CD8-positive, alpha-beta memory T cell (primary cell): ENCODE results near the gene SYT2. TPM values are rescaled to one million over a fixed set of nuclear protein-coding genes. Genes with fewer than 3 reads are reported as not detected.
A peak's percentile ranks its signal among the peaks of the same experiment; 100 is the strongest.
"Not testable (repeated sequence)": the region's sequence is repeated elsewhere in the genome, so short reads cannot be mapped to it uniquely, and the experiment has no call there.

Experiments
- CTCF ChIA-PET: fragments of 350-600 bp; sonication (Branson Sonifier 250); formaldehyde crosslinking; loops from one replicate; lab custom pipeline; 2021; ENCODE audit warnings: antibody characterized with exemption; lab: Charles Lee
- POLR2A ChIA-PET: fragments of 350-600 bp; sonication (Branson Sonifier 250); formaldehyde crosslinking; loops from one replicate; lab custom pipeline; 2021; ENCODE audit warnings: antibody characterized with exemption; lab: Charles Lee
- DNase-seq, 5 donors: peaks; one replicate each; pipeline versions ENCODE4 v3.0.0 to v3.0.0-alpha.2; 2020 to 2022; ENCODE audit warnings: mixed read lengths in 1 of 5
- H3K27ac ChIP-seq: one replicate; pipeline ENCODE4 v1.7.0; 2013; ENCODE audit warnings: low read depth, mild to moderate bottlenecking, low read length, moderate library complexity
- H3K27me3 ChIP-seq: 2 replicates; pipeline ENCODE4 v1.7.0; 2013; ENCODE audit warnings: low read length, mild to moderate bottlenecking; ENCODE audit not compliant: insufficient read depth, poor library complexity, severe bottlenecking
- H3K36me3 ChIP-seq: 2 replicates; pipeline ENCODE4 v1.7.0; 2013; ENCODE audit warnings: mild to moderate bottlenecking, low read length, moderate library complexity; ENCODE audit not compliant: insufficient read depth
- H3K4me1 ChIP-seq: 2 replicates; pipeline ENCODE4 v1.7.0; 2013; ENCODE audit warnings: mild to moderate bottlenecking, low read length, moderate library complexity; ENCODE audit not compliant: insufficient read depth
- H3K4me3 ChIP-seq: 2 replicates; pipeline ENCODE4 v1.7.0; 2013; ENCODE audit warnings: mild to moderate bottlenecking, low read length
- H3K9me3 ChIP-seq: 2 replicates; pipeline ENCODE4 v1.7.0; 2013; ENCODE audit warnings: mild to moderate bottlenecking, low read length
- H3K27ac Mint-ChIP-seq, 8 donors: one replicate each; pipeline ENCODE4 v1.8.0; 2020 to 2021; ENCODE audit warnings: mixed read lengths in 8 of 8, mild to moderate bottlenecking in 6 of 8, inconsistent platforms in 3 of 8, moderate library complexity in 3 of 8
- H3K27me3 Mint-ChIP-seq, 2 donors: one replicate each; pipeline ENCODE4 v1.8.0; 2020 to 2021; ENCODE audit warnings: mixed read lengths in 2 of 2, mild to moderate bottlenecking in 1 of 2, moderate library complexity in 1 of 2
- H3K36me3 Mint-ChIP-seq, 3 donors: one replicate each; pipeline ENCODE4 v1.8.0; 2020 to 2021; ENCODE audit warnings: mixed read lengths in 3 of 3, inconsistent platforms in 1 of 3, mild to moderate bottlenecking in 1 of 3
- H3K4me1 Mint-ChIP-seq, 3 donors: one replicate each; pipeline ENCODE4 v1.8.0; 2020 to 2021; ENCODE audit warnings: mixed read lengths in 3 of 3, inconsistent platforms in 1 of 3, mild to moderate bottlenecking in 1 of 3
- H3K4me3 Mint-ChIP-seq, 7 donors: one replicate each; pipeline ENCODE4 v1.8.0; 2020 to 2021; ENCODE audit warnings: mixed read lengths in 7 of 7, mild to moderate bottlenecking in 6 of 7, moderate library complexity in 4 of 7, inconsistent platforms in 2 of 7
- H3K9me3 Mint-ChIP-seq, 5 donors: one replicate each; pipeline ENCODE4 v1.8.0; 2020 to 2022; ENCODE audit warnings: mixed read lengths in 5 of 5, mild to moderate bottlenecking in 3 of 5, moderate library complexity in 2 of 5, inconsistent platforms in 1 of 5
- polyA plus RNA-seq: library from polyadenylated mRNA; unstranded; fragments of 300-500 nt; fragmentation: Illumina TruSeq; gene quantifications from one replicate; pipeline ENCODE4 v1.2.3, GENCODE V29; 2021
- total RNA-seq, 2 experiments: library from RNA; stranded (reverse); gene quantifications; one replicate each; pipeline ENCODE4 v1.2.3, GENCODE V29; 2021

The SYT2 gene
- total and polyA plus RNA-seq, 3 experiments from 2014 or later, result not detected

DNA sequence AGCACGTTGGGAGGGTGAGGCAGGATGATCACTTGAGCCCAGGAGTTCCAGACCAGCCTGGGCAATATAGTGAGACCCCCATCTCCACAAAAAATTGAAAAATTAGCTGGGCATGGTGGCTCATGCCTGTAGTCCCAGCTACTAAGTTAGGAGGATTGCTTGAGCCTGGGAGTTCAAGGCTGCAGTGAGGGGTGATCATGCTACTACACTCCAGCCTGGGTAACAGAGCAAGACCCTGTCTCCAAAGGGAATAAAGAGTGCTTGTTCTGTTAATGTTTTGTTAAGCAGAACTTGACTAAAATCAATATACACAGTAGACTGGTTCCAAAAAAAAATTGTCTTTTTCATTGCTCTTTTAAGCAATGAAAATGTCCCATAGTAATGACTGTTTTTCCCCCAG is 146.4 kb downstream of the SYT2 start:
- H3K4me1 Mint-ChIP-seq, result peaks cover 5 to 14% (median 9%) of the 10 kb centered on the region in 3 donors
- Histone ChIP-seq H3K27ac (no peak overlapping the region), H3K4me3 (no peak overlapping the region), H3K4me1 (no peaks in the 10 kb centered on the region), H3K27me3 (no peaks in the 10 kb centered on the region), H3K36me3 (no peaks in the 10 kb centered on the region), H3K9me3 (no peaks in the 10 kb centered on the region)
- H3K36me3 Mint-ChIP-seq, result peaks cover 4 to 50% (median 24%) of the 10 kb centered on the region in 3 donors
- H3K27me3 Mint-ChIP-seq, result no peaks in the 10 kb centered on the region
- ChIA-PET CTCF (no interaction called here), POLR2A (no interaction called here)
- no peaks in the 10 kb centered on the region for H3K9me3 Mint-ChIP-seq
- H3K27ac Mint-ChIP-seq, result no peak overlapping the region
- no peak overlapping the region for H3K4me3 Mint-ChIP-seq
- no peak for DNase-seq

DNA sequence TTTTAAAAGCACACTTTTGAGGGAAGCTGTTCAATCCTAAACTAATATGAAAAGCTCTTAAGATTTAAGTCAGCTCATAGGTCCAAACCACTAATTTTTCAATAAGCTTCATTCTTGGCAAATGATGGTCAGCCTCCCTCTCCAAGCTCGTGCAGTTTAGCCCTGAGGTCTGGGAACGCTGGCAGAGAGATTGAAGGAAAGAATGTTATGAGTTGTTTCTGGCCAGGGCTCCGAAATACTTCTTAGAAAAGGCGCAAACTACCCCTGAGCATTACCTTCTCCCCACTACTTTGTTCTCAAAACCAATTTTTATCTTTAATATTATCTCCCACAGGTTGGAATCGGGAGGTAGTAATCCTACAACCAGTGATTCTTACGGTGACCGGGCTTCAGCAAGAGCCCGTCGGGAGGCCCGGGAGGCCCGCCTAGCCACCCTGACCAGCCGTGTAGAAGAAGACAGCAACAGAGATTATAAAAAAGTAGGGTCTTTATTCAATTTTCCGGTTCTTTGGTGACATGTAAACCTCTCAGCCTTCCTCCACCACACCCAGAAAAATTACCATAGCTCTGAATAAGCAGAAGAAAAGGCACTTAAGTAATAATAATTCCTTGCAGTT is 147.7 kb downstream of the SYT2 start:
- H3K36me3 Mint-ChIP-seq, result peaks cover 4 to 38% (median 14%) of the 10 kb centered on the region in 3 donors
- no peaks in the 10 kb centered on the region for H3K27me3 Mint-ChIP-seq
- POLR2A ChIA-PET, result no interaction called here
- no peaks in the 10 kb centered on the region for H3K36me3 ChIP-seq
- DNase-seq, result no peak
- H3K4me3 ChIP-seq, result no peak overlapping the region
- CTCF ChIA-PET, result interaction anchor here (0.9 kb wide), 1 partner anchor 10 kb away, joined by 3 read pairs; no protein-coding TSS in a partner anchor
- peaks cover 5 to 14% (median 9%) of the 10 kb centered on the region in 3 donors for H3K4me1 Mint-ChIP-seq
- no peaks in the 10 kb centered on the region for H3K9me3 Mint-ChIP-seq
- H3K4me1 ChIP-seq, result no peaks in the 10 kb centered on the region
- no peaks in the 10 kb centered on the region for H3K27me3 ChIP-seq
- H3K27ac Mint-ChIP-seq, result peak overlapping the region in 1 of 8 donors; percentile 26
- H3K4me3 Mint-ChIP-seq, result no peak overlapping the region
- H3K27ac ChIP-seq, result no peak overlapping the region
- no peaks in the 10 kb centered on the region for H3K9me3 ChIP-seq

DNA sequence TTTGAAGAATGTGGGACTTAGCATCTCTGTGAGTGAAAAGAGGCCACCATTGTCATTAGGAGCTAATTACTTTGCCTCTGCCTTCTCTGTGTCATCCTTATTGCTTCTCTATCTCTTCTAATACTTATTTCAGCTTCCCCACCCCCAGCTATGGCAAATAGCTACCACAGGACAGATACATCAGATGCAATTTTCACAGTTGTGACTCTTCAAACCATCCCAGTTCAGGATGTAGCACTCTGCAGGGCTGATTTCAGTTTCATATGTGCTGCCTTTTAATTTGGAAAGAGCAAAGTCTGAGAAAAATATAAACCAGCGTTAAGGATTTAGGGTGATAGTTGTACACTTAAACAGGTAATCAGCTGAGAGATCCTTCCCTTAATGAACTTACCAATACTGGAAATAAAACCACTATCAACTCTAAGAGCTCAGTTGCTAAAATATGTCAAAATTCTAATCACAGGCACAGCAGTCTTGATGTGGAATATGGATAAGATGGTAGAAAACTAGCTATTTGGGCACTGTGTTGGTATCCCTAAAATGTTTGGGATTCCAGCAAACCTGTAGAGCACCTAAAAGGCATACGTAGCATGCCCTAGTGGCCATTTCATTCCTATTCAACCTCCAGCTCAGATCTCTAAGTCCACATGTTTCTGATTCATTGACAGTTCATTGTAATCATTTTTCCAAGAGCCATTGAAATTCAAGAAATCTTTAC is 148.4 kb downstream of the SYT2 start:
- H3K4me3 Mint-ChIP-seq, result no peak overlapping the region
- peaks cover 0 to 33% (median 12%) of the 10 kb centered on the region in 3 donors for H3K36me3 Mint-ChIP-seq
- no peaks in the 10 kb centered on the region for H3K27me3 Mint-ChIP-seq
- H3K27ac Mint-ChIP-seq, result peak overlapping the region in 1 of 8 donors; percentile 39
- Histone ChIP-seq H3K9me3 (no peaks in the 10 kb centered on the region), H3K4me3 (no peak overlapping the region), H3K27me3 (no peaks in the 10 kb centered on the region), H3K27ac (no peak overlapping the region), H3K36me3 (no peaks in the 10 kb centered on the region), H3K4me1 (no peaks in the 10 kb centered on the region)
- H3K9me3 Mint-ChIP-seq, result no peaks in the 10 kb centered on the region
- DNase-seq, result no peak
- peaks cover 5 to 14% (median 9%) of the 10 kb centered on the region in 3 donors for H3K4me1 Mint-ChIP-seq
- POLR2A ChIA-PET, result no interaction called here
- CTCF ChIA-PET, result interaction anchor here (0.9 kb wide), 1 partner anchor 11 kb away, joined by 3 read pairs; no protein-coding TSS in a partner anchor

DNA sequence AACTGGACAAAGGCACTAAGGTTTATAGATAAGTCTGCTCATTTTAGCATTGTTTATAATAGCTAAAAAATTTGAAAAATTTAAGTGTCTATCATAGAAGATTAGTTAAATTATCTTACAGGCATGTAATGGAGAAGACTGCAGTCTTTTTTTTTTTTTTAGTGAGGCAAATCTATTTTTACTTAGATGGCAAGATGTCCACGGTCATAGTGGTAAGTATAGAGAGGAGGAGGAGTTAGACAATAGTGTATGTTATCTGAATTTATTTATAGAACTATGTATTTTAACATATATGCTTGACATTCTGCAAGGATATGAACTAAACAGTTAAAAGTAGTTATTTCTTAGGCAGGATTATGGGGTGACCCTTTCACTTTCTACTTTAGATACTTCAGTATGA is 149.0 kb downstream of the SYT2 start:
- Mint-ChIP-seq H3K36me3 (peaks cover 0 to 32% (median 16%) of the 10 kb centered on the region in 3 donors), H3K4me3 (no peak overlapping the region), H3K4me1 (peaks cover 5 to 14% (median 8%) of the 10 kb centered on the region in 3 donors), H3K27me3 (no peaks in the 10 kb centered on the region), H3K9me3 (no peaks in the 10 kb centered on the region), H3K27ac (no peak overlapping the region)
- DNase-seq, result no peak
- no peaks in the 10 kb centered on the region for H3K36me3 ChIP-seq
- H3K4me1 ChIP-seq, result no peaks in the 10 kb centered on the region
- ChIA-PET CTCF (no interaction called here), POLR2A (no interaction called here)
- H3K9me3 ChIP-seq, result no peaks in the 10 kb centered on the region
- no peaks in the 10 kb centered on the region for H3K27me3 ChIP-seq
- no peak overlapping the region for H3K27ac ChIP-seq
- no peak overlapping the region for H3K4me3 ChIP-seq

DNA sequence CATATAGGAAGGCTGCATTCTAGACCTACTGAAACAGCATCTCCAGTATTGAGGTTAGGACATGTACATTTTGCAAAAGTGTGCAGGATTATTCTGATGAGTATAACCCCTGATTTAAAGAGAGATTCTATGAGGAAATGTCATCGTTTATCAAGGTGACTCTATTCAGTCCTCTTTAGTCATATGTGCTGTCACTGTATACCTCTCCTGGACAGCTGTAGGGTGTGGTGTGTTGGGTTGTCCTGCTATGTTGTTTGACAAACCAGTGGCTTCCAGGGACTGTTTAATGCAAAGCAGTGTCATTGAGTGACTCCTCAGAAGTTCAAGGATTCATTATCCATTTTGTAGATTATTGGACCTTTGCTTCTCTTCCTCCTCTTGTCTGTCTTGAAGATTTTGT is 152.6 kb downstream of the SYT2 start:
- H3K4me3 ChIP-seq, H3K4me3 Mint-ChIP-seq, H3K9me3 Mint-ChIP-seq, POLR2A ChIA-PET, H3K27me3 Mint-ChIP-seq, H3K27me3 ChIP-seq, H3K4me1 ChIP-seq, H3K9me3 ChIP-seq, H3K27ac Mint-ChIP-seq, H3K36me3 ChIP-seq, H3K4me1 Mint-ChIP-seq, DNase-seq, CTCF ChIA-PET, H3K27ac ChIP-seq: not testable (repeated sequence)
- peaks cover 3 to 14% (median 9%) of the 10 kb centered on the region in 3 donors for H3K36me3 Mint-ChIP-seq

DNA sequence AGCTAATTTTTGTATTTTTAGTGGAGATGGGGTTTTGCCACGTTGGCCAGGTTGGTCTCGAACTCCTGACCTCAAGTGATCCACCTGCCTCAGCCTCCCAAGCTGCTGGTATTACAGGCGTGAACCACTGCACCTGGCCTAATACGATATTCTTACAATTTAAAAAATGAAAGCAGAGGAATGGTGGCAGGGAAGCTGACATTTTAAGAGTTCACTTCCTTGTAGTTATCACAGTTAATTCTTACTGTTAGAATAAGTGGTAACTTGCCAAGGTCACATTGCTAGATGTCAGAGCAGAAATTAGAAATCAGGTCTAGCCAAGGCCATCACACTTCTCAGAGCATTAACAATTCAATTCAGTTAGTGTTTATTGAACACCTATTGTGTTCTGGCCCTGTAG is 154.2 kb downstream of the SYT2 start:
- H3K27ac Mint-ChIP-seq, H3K4me3 ChIP-seq, H3K4me1 ChIP-seq, H3K4me1 Mint-ChIP-seq, H3K36me3 Mint-ChIP-seq, H3K4me3 Mint-ChIP-seq, H3K27ac ChIP-seq, H3K9me3 Mint-ChIP-seq, H3K9me3 ChIP-seq, H3K36me3 ChIP-seq, DNase-seq, H3K27me3 Mint-ChIP-seq, H3K27me3 ChIP-seq, POLR2A ChIA-PET, CTCF ChIA-PET: not testable (repeated sequence)

DNA sequence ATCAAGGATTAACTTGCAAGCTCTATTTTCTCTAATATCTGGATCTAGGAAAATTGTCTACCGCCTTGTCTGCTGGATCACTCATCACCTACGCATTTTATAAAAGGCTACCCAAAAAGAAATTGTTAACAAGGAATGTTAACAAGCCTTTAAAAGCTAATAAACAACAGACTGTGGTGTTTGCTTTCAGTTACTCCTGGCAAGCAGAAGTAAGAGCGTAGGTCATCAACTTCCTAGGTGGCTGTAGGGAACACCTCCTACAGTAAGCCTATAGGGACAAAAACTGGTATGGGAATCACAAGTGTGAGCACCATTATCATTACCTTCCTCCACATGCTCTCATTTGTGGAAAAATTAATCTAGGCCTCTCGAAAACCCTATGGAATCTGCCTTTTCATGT is 155.6 kb downstream of the SYT2 start:
- POLR2A ChIA-PET, CTCF ChIA-PET: not testable (repeated sequence)

DNA sequence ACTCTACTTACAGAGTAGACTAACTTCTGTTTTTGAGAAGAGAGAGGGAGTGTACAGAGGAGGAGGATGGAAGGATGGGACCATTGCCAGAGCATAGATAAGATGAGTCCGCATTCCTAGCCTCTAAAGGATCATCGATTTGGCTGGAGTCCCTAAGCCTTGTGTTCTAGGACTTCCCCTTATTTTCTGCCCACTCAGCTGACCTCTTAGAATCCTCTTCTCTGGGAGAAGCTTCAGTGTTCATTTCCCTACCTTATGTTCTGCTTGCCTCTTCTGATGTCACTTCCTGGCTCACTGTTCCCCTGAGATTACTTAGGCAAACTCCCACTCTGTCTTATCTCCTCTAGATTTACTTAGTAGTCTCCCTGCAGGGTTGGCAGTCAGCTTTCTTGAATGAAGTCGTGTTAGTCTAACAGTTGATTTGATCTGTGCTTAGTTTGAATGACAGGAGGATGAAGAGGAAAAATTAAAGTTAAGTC is 156.7 kb downstream of the SYT2 start:
- Histone ChIP-seq H3K4me3 (no peak overlapping the region), H3K27ac (no peak overlapping the region), H3K9me3 (no peaks in the 10 kb centered on the region), H3K27me3 (no peaks in the 10 kb centered on the region), H3K36me3 (no peaks in the 10 kb centered on the region), H3K4me1 (no peaks in the 10 kb centered on the region)
- H3K36me3 Mint-ChIP-seq, result peaks cover 3 to 13% (median 7%) of the 10 kb centered on the region in 3 donors
- CTCF ChIA-PET, result no interaction called here
- H3K4me1 Mint-ChIP-seq, result no peaks in the 10 kb centered on the region
- no peak overlapping the region for H3K4me3 Mint-ChIP-seq
- peak overlapping the region in 1 of 8 donors; percentile 79 for H3K27ac Mint-ChIP-seq
- H3K9me3 Mint-ChIP-seq, result no peaks in the 10 kb centered on the region
- POLR2A ChIA-PET, result no interaction called here
- H3K27me3 Mint-ChIP-seq, result no peaks in the 10 kb centered on the region
- DNase-seq, result no peak

More for the DNA sequence above, 155.6 kb downstream of the SYT2 start:
- H3K4me1 ChIP-seq, H3K36me3 ChIP-seq, H3K9me3 ChIP-seq, H3K4me1 Mint-ChIP-seq, H3K4me3 ChIP-seq, H3K9me3 Mint-ChIP-seq, H3K27ac ChIP-seq, H3K36me3 Mint-ChIP-seq, H3K27me3 Mint-ChIP-seq, H3K4me3 Mint-ChIP-seq, DNase-seq, H3K27ac Mint-ChIP-seq, H3K27me3 ChIP-seq: not testable (repeated sequence)
